ENCODE data around the gene LPA. TPM values are rescaled to one million over a fixed set of nuclear protein-coding genes. Genes with fewer than 3 reads are reported as not detected.

LPA gene
- total and polyA plus RNA-seq, 2 of the 13 experiments (the other 11 are each of a cell fraction or from before 2014, with no cell fraction given), result not detected

DNA sequence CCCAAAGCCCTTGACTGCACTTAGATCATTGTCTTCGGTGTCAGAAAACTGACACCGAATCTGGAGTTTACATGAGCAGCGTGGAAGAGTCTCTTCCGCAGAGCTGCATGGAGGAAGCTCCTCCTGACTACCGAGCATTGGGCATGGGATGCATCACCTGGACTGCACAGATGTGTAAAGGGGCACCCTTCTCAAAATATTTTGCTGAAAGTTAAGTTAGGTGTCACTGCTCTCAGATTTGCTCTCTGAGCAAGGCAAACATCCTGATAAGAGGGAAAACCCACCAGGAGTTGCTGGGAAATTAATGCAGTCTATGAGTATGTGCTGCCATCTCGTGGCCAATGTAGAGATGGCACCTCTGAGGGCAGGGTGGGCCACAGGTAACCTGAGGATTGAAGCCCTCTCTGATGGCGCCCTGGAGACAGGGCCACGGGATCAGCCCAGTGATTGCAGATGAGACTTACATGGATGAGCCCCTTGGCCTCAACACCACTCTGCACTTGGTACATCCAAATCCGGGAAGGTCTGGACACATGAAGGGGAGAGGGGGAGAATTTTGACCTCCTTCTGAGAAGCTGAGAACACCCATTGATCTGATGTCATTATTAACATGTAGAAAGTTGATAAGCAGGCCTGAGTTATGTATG is 129.9 kb downstream of the LPA start (continued):
- TF ChIP-seq IKZF4 (CRISPR knock-in tag; IDR thresholded peaks at IDR 0.05; ENCODE audit: borderline replicate concordance, low read depth, not compliant biosample characterization) (peak; percentile 55), ASH2L (IDR thresholded peaks at IDR 0.05; ENCODE audit: insufficient read length, low read depth, low read length) (no peak), HOXA9 (CRISPR knock-in tag; IDR thresholded peaks at IDR 0.05; ENCODE audit: borderline replicate concordance) (no peak), ATF7 (IDR thresholded peaks at IDR 0.05) (no peak), ATF7 (CRISPR knock-in tag; IDR thresholded peaks at IDR 0.05) (no peak), JARID2 (CRISPR knock-in tag; IDR thresholded peaks at IDR 0.05; ENCODE audit: insufficient replicate concordance) (no peak), MTA1 (CRISPR knock-in tag; IDR thresholded peaks at IDR 0.05; ENCODE audit: borderline replicate concordance) (no peak), MAFG (CRISPR knock-in tag; IDR thresholded peaks at IDR 0.05) (no peak), ZNF24 (IDR thresholded peaks at IDR 0.05) (no peak), HMG20A (CRISPR knock-in tag; IDR thresholded peaks at IDR 0.05; ENCODE audit: borderline replicate concordance) (no peak), XRCC5 (optimal IDR thresholded peaks at IDR 0.05; ENCODE audit: low read length) (peak; percentile 66), ZMAT3 (CRISPR knock-in tag; conservative IDR thresholded peaks at IDR 0.05) (peak; percentile 56; the same call in 1 of the 2 replicates), EED (CRISPR knock-in tag; IDR thresholded peaks at IDR 0.05) (no peak), ZNF558 (CRISPR knock-in tag; IDR thresholded peaks at IDR 0.05; ENCODE audit: borderline replicate concordance) (no peak)
- TF ChIP-seq, protein P1, sequence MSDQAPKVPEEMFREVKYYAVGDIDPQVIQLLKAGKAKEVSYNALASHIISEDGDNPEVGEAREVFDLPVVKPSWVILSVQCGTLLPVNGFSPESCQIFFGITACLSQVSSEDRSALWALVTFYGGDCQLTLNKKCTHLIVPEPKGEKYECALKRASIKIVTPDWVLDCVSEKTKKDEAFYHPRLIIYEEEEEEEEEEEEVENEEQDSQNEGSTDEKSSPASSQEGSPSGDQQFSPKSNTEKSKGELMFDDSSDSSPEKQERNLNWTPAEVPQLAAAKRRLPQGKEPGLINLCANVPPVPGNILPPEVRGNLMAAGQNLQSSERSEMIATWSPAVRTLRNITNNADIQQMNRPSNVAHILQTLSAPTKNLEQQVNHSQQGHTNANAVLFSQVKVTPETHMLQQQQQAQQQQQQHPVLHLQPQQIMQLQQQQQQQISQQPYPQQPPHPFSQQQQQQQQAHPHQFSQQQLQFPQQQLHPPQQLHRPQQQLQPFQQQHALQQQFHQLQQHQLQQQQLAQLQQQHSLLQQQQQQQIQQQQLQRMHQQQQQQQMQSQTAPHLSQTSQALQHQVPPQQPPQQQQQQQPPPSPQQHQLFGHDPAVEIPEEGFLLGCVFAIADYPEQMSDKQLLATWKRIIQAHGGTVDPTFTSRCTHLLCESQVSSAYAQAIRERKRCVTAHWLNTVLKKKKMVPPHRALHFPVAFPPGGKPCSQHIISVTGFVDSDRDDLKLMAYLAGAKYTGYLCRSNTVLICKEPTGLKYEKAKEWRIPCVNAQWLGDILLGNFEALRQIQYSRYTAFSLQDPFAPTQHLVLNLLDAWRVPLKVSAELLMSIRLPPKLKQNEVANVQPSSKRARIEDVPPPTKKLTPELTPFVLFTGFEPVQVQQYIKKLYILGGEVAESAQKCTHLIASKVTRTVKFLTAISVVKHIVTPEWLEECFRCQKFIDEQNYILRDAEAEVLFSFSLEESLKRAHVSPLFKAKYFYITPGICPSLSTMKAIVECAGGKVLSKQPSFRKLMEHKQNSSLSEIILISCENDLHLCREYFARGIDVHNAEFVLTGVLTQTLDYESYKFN (CRISPR knock-in tag; conservative IDR thresholded peaks at IDR 0.05), result peak; percentile 20; the same call in 1 of the 2 replicates
- TF ChIP-seq, protein P2, sequence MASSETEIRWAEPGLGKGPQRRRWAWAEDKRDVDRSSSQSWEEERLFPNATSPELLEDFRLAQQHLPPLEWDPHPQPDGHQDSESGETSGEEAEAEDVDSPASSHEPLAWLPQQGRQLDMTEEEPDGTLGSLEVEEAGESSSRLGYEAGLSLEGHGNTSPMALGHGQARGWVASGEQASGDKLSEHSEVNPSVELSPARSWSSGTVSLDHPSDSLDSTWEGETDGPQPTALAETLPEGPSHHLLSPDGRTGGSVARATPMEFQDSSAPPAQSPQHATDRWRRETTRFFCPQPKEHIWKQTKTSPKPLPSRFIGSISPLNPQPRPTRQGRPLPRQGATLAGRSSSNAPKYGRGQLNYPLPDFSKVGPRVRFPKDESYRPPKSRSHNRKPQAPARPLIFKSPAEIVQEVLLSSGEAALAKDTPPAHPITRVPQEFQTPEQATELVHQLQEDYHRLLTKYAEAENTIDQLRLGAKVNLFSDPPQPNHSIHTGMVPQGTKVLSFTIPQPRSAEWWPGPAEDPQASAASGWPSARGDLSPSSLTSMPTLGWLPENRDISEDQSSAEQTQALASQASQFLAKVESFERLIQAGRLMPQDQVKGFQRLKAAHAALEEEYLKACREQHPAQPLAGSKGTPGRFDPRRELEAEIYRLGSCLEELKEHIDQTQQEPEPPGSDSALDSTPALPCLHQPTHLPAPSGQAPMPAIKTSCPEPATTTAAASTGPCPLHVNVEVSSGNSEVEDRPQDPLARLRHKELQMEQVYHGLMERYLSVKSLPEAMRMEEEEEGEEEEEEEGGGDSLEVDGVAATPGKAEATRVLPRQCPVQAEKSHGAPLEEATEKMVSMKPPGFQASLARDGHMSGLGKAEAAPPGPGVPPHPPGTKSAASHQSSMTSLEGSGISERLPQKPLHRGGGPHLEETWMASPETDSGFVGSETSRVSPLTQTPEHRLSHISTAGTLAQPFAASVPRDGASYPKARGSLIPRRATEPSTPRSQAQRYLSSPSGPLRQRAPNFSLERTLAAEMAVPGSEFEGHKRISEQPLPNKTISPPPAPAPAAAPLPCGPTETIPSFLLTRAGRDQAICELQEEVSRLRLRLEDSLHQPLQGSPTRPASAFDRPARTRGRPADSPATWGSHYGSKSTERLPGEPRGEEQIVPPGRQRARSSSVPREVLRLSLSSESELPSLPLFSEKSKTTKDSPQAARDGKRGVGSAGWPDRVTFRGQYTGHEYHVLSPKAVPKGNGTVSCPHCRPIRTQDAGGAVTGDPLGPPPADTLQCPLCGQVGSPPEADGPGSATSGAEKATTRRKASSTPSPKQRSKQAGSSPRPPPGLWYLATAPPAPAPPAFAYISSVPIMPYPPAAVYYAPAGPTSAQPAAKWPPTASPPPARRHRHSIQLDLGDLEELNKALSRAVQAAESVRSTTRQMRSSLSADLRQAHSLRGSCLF (CRISPR knock-in tag; IDR thresholded peaks at IDR 0.05; ENCODE audit: borderline replicate concordance), result no peak
- TF ChIP-seq, protein P3, sequence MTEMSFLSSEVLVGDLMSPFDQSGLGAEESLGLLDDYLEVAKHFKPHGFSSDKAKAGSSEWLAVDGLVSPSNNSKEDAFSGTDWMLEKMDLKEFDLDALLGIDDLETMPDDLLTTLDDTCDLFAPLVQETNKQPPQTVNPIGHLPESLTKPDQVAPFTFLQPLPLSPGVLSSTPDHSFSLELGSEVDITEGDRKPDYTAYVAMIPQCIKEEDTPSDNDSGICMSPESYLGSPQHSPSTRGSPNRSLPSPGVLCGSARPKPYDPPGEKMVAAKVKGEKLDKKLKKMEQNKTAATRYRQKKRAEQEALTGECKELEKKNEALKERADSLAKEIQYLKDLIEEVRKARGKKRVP (CRISPR knock-in tag; IDR thresholded peaks at IDR 0.05), result no peak
